Epithelial cell of proximal tubule (primary cell): ENCODE results near the gene LGALS3. TPM values are rescaled to one million over a fixed set of nuclear protein-coding genes. Genes with fewer than 3 reads are reported as not detected.

Experiments used
- DNase-seq: peaks from one replicate; pipeline ENCODE4 v3.0.0-alpha.2; 2011; ENCODE audit warnings: low read depth
- H3K4me3 ChIP-seq: 2 replicates; pipeline ENCODE4 v1.5.1; 2011; ENCODE audit warnings: low read depth, mild to moderate bottlenecking, low read length
- total RNA-seq: library from RNA; depleted of rRNA; stranded (reverse); fragments of >200 nt; gene quantifications from 2 replicates; pipeline ENCODE4 v1.2.3, GENCODE V29; 2015
- TF ChIP-seq, protein P1 (sequence below): conservative IDR thresholded peaks from 2 replicates; pipeline ENCODE4 v1.5.1; 2012; ENCODE audit warnings: low read depth, mild to moderate bottlenecking, low read length

LGALS3 gene
- total RNA-seq, 1 donor from 2014 or later, result 70.4 TPM

DNA sequence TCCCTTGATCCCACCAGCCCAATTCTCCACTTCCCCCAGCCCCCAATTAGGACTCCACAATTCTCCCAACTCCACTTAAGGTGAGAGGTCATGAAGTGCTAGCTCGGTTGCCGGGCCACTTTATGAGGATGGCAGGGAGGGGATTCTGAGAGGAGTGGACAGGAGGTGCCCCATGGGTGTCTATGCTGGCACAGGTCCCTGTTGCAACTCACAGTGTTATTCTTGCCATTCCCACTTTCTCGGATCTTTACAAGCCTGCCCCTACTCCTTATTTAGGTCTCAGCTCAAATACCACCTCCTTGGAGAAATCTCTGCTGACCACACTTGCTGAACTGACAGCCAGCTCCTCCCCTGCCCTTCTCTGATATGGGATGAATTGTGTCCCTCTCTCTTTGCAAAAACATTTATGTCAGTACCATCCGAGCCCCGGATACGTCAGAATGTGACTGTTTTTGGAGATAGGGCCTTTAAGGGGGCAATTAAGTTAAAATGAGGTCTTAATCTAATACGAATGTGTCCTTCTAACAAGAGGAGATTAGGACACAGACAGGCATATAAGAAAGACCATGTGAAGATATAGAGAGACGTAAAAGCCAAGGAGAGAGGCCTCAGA is 4.2 kb upstream of the LGALS3 start:
- H3K4me3 ChIP-seq, result no peak overlapping the region
- DNase-seq, result no peak
- TF ChIP-seq, protein P1, sequence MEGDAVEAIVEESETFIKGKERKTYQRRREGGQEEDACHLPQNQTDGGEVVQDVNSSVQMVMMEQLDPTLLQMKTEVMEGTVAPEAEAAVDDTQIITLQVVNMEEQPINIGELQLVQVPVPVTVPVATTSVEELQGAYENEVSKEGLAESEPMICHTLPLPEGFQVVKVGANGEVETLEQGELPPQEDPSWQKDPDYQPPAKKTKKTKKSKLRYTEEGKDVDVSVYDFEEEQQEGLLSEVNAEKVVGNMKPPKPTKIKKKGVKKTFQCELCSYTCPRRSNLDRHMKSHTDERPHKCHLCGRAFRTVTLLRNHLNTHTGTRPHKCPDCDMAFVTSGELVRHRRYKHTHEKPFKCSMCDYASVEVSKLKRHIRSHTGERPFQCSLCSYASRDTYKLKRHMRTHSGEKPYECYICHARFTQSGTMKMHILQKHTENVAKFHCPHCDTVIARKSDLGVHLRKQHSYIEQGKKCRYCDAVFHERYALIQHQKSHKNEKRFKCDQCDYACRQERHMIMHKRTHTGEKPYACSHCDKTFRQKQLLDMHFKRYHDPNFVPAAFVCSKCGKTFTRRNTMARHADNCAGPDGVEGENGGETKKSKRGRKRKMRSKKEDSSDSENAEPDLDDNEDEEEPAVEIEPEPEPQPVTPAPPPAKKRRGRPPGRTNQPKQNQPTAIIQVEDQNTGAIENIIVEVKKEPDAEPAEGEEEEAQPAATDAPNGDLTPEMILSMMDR, result no peak

- no peak for DNase-seq
- no peak overlapping the region for H3K4me3 ChIP-seq
- TF ChIP-seq, protein P1, result no peak
These were observed 3.6 kb upstream of the LGALS3 start for GRCh38 chr14:55125403-55125802.

DNA sequence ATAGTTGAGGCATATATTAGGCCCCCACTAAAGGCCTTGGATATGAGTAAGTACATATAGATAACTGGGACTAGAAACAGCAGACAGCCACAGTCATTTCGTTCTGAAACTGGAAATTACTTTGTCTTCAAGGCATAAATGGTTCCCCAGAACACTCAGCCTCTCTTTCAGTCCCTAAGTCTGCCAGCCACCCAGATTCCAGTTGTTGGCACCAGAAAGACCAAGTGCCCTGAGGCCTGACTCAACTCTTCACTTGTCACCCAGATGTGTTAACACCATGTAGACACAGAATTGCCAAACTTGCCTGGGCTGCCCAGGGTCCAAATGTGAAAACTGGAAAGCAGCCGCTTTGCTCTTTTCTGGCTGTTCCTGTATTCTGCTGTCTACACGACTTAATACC is 3.0 kb upstream of the LGALS3 start:
- no peak overlapping the region for H3K4me3 ChIP-seq
- TF ChIP-seq, protein P1, result no peak
- no peak for DNase-seq

- TF ChIP-seq, protein P1, result no peak
These were observed 2.1 kb upstream of the LGALS3 start for GRCh38 chr14:55126932-55127459.

GRCh38 chr14:55127460-55127951 is 1.5 kb upstream of the LGALS3 start:
- peak; percentile 88 for DNase-seq
- TF ChIP-seq, protein P1, result no peak
- H3K4me3 ChIP-seq, result no peak overlapping the region

More at GRCh38 chr14:55126932-55127459, 2.1 kb upstream of the LGALS3 start:
- H3K4me3 ChIP-seq, result no peak overlapping the region
- DNase-seq, result no peak

GRCh38 chr14:55128386-55129085 is 516 bp upstream of the LGALS3 start:
- TF ChIP-seq, protein P1, result no peak
- H3K4me3 ChIP-seq, result peak overlapping the region; percentile 84
- no peak for DNase-seq
